Transverse colon (tissue), 4 donors: ENCODE measurements around the gene MAGI1. TPM values are rescaled to one million over a fixed set of nuclear protein-coding genes. Genes with fewer than 3 reads are reported as not detected.

Experiments used
- DNase-seq: peaks from one replicate; pipeline ENCODE4 v3.0.0-alpha.2; 2019
- H3K27ac ChIP-seq, 4 donors: fragments of 200-600 bp; sonication (generic); 2 replicates each; pipeline ENCODE4 v1.5.1; 2016 to 2018; ENCODE audit warnings: inconsistent platforms in 4 of 4
- H3K27me3 ChIP-seq: fragments of 200-600 bp; sonication (generic); 2 replicates; pipeline ENCODE4 v1.5.1; 2017; ENCODE audit warnings: inconsistent platforms
- H3K36me3 ChIP-seq, 4 donors: fragments of 200-600 bp; sonication (generic); 2 replicates each; pipeline ENCODE4 v1.5.1; 2017 to 2019; ENCODE audit warnings: inconsistent platforms in 4 of 4
- H3K4me1 ChIP-seq, 4 donors: fragments of 200-600 bp; sonication (generic); 2 replicates each; pipeline ENCODE4 v1.5.1; 2017 to 2020; ENCODE audit warnings: inconsistent platforms in 4 of 4
- H3K4me3 ChIP-seq, 4 donors: fragments of 200-600 bp; sonication (generic); 1 replicate in 1 of 4; 2 replicates in 3 of 4; pipeline versions ENCODE4 v1.5.1 to v1.6.1; 2017 to 2019; ENCODE audit warnings: inconsistent platforms in 4 of 4
- H3K9me3 ChIP-seq, 2 donors: fragments of 200-600 bp; sonication (generic); 2 replicates each; pipeline ENCODE4 v1.5.1; 2017 to 2019; ENCODE audit warnings: inconsistent platforms in 2 of 2
- EP300 ChIP-seq: sonication (generic); formaldehyde crosslinking; IDR thresholded peaks from one replicate; pipeline ENCODE4 v1.6.1; 2017; ENCODE audit warnings: antibody characterized with exemption, low read depth
- POLR2A ChIP-seq: fragments of 450-650 bp; IDR thresholded peaks from one replicate; pipeline ENCODE4 v1.6.1; 2016; ENCODE audit warnings: antibody characterized with exemption, mild to moderate bottlenecking, moderate library complexity
- POLR2AphosphoS5 ChIP-seq, 3 donors: sonication (generic); formaldehyde crosslinking; IDR thresholded peaks; one replicate each; pipeline ENCODE4 v1.6.1; 2016; ENCODE audit warnings: antibody characterized with exemption in 3 of 3
- WGBS, 2 donors: methylation state at CpG; one replicate each; pipeline ENCODE4 v1.1.5; 2018; ENCODE audit warnings: low coverage in 1 of 2; 5-methylcytosine and 5-hydroxymethylcytosine counted together
- in situ Hi-C, 4 donors: fragments of 200-750 bp; cut with MboI; loops; one replicate each; pipeline versions ENCODE4 v1.15.0 to v1.15.1; 2017; ENCODE audit warnings: low sequenced_read_pairs in 3 of 4, low pct_ligation_motif_present in 1 of 4, low pct_unique_long_range_greater_than_20kb in 1 of 4
- intact Hi-C: fragments of 100-400 bp; cut with DNase I; formaldehyde crosslinking; loops from one replicate; pipeline ENCODE4 v1.15.1; 2023; ENCODE audit warnings: low total_unique reads
- total RNA-seq, 4 donors: library from RNA; depleted of rRNA; stranded (reverse); fragments of >200 nt; gene quantifications; one replicate each; pipeline ENCODE4 v1.1.0, GENCODE V29; 2016
- TF ChIP-seq, protein P1 (sequence below), 5 experiments: fragments of 200-600 bp in 3 of 5; fragments of 450-650 bp in 2 of 5; sonication (generic) in 3 of 5; IDR thresholded peaks; 1 replicate in 2 of 5; 2 replicates in 3 of 5; pipeline ENCODE4 v1.5.1; 2016 to 2017; ENCODE audit warnings: antibody characterized with exemption in 5 of 5, inconsistent platforms in 3 of 5, mild to moderate bottlenecking in 2 of 5, moderate library complexity in 1 of 5

MAGI1 gene
- total RNA-seq, 4 donors from 2014 or later: 50.8 to 190 (median 67.4) TPM

- WGBS, 2 donors: 87 to 100% methylated on average over 1 to 3 of the region's 3 CpGs
- in situ Hi-C loops: no loop called here
- intact Hi-C loops: no loop called here
Measured at GRCh38 chr3:65526656-65527055, 512.1 kb downstream of the MAGI1 start.

GRCh38 chr3:65524584-65524983, 514.1 kb downstream of the MAGI1 start:
- no peaks in the 10 kb centered on the region for H3K27me3 ChIP-seq
- H3K4me3 ChIP-seq: no peak overlapping the region
- H3K9me3 ChIP-seq: no peaks in the 10 kb centered on the region
- H3K36me3 ChIP-seq: no peaks in the 10 kb centered on the region
- H3K27ac ChIP-seq: no peak overlapping the region
- intact Hi-C loops (no loop called here), in situ Hi-C loops (no loop called here)
- DNase-seq: no peak
- 75 to 89% methylated on average over 3 to 4 of the region's 4 CpGs for WGBS, 2 donors
- no peaks in the 10 kb centered on the region for H3K4me1 ChIP-seq
- TF ChIP-seq EP300 (no peak), POLR2A (no peak), POLR2AphosphoS5 (IDR thresholded peaks at IDR 0.05) (no peak)
- TF ChIP-seq, protein P1, sequence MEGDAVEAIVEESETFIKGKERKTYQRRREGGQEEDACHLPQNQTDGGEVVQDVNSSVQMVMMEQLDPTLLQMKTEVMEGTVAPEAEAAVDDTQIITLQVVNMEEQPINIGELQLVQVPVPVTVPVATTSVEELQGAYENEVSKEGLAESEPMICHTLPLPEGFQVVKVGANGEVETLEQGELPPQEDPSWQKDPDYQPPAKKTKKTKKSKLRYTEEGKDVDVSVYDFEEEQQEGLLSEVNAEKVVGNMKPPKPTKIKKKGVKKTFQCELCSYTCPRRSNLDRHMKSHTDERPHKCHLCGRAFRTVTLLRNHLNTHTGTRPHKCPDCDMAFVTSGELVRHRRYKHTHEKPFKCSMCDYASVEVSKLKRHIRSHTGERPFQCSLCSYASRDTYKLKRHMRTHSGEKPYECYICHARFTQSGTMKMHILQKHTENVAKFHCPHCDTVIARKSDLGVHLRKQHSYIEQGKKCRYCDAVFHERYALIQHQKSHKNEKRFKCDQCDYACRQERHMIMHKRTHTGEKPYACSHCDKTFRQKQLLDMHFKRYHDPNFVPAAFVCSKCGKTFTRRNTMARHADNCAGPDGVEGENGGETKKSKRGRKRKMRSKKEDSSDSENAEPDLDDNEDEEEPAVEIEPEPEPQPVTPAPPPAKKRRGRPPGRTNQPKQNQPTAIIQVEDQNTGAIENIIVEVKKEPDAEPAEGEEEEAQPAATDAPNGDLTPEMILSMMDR (IDR thresholded peaks at IDR 0.05): no peak

More at GRCh38 chr3:65526656-65527055, 512.1 kb downstream of the MAGI1 start:
- no peaks in the 10 kb centered on the region for H3K27me3 ChIP-seq
- no peaks in the 10 kb centered on the region for H3K36me3 ChIP-seq
- no peaks in the 10 kb centered on the region for H3K4me1 ChIP-seq
- H3K27ac ChIP-seq: no peak overlapping the region
- no peak for DNase-seq
- no peaks in the 10 kb centered on the region for H3K9me3 ChIP-seq
- H3K4me3 ChIP-seq: no peak overlapping the region
- no peak for TF ChIP-seq POLR2AphosphoS5 (IDR thresholded peaks at IDR 0.05)
- no peak for TF ChIP-seq EP300
- TF ChIP-seq POLR2A: no peak
- TF ChIP-seq, protein P1 (IDR thresholded peaks at IDR 0.05): no peak

DNA sequence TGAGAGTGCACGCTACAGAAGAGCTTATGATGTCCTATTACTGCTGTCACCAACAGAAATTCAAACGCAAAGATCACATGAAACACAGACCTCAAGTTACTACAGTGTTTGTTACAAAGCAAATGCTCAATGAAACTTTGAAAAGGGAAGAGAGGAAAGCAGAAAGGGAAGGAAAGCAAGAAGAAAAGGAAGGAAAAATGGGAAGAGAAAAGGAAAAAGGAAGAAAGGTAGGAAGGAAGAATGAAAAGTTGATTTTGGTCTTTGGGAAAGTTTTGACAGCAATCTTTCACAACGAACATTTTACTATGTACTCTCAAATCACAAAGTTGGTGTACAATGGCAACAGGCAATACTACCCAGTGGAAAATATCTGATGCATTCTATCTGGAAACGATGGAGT, 514.8 kb downstream of the MAGI1 start:
- intact Hi-C loops: no loop called here
- no peaks in the 10 kb centered on the region for H3K9me3 ChIP-seq
- in situ Hi-C loops: no loop called here
- no peaks in the 10 kb centered on the region for H3K4me1 ChIP-seq
- H3K27me3 ChIP-seq: no peaks in the 10 kb centered on the region
- WGBS, 2 donors: 72 to 86% methylated on average over 4 of the region's 4 CpGs
- H3K36me3 ChIP-seq: no peaks in the 10 kb centered on the region
- H3K27ac ChIP-seq: no peak overlapping the region
- no peak overlapping the region for H3K4me3 ChIP-seq
- TF ChIP-seq POLR2AphosphoS5 (IDR thresholded peaks at IDR 0.05): no peak
- TF ChIP-seq, protein P1 (IDR thresholded peaks at IDR 0.05): no peak
- no peak for TF ChIP-seq EP300
- no peak for TF ChIP-seq POLR2A
- no peak for DNase-seq

DNA sequence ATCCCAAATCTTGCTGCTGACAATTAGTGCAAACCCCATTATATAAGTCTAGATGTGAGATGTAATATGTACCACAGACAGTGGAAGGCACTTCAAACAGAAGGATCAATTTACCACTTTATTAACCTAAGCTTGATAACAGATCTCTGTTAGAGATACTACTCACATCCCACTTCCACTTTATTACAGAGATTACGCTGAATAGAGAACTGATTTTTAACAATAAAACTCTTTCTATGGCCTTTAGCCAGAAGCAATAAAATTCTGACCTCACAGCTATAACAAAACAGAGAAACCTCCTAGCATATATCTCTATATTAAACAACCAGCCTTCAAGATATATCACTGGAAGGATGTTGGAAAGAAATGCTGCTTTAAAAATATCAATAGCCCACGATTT, 517.7 kb downstream of the MAGI1 start:
- no peaks in the 10 kb centered on the region for H3K27me3 ChIP-seq
- no peaks in the 10 kb centered on the region for H3K36me3 ChIP-seq
- no peaks in the 10 kb centered on the region for H3K9me3 ChIP-seq
- intact Hi-C loops (no loop called here), in situ Hi-C loops (no loop called here)
- DNase-seq: no peak
- H3K4me3 ChIP-seq: no peak overlapping the region
- H3K4me1 ChIP-seq: no peaks in the 10 kb centered on the region
- TF ChIP-seq POLR2A: no peak
- TF ChIP-seq, protein P1 (IDR thresholded peaks at IDR 0.05): no peak
- TF ChIP-seq POLR2AphosphoS5 (IDR thresholded peaks at IDR 0.05): no peak
- no peak for TF ChIP-seq EP300
- 17 to 37% methylated on average over 2 of the region's 2 CpGs for WGBS, 2 donors
- no peak overlapping the region for H3K27ac ChIP-seq
